ENCODE data around the gene ACACA.

GRCh38 chr17:37384560-37385149 lies 22.0 kb downstream of the ACACA start:
- TF ChIP-seq, protein P1, sequence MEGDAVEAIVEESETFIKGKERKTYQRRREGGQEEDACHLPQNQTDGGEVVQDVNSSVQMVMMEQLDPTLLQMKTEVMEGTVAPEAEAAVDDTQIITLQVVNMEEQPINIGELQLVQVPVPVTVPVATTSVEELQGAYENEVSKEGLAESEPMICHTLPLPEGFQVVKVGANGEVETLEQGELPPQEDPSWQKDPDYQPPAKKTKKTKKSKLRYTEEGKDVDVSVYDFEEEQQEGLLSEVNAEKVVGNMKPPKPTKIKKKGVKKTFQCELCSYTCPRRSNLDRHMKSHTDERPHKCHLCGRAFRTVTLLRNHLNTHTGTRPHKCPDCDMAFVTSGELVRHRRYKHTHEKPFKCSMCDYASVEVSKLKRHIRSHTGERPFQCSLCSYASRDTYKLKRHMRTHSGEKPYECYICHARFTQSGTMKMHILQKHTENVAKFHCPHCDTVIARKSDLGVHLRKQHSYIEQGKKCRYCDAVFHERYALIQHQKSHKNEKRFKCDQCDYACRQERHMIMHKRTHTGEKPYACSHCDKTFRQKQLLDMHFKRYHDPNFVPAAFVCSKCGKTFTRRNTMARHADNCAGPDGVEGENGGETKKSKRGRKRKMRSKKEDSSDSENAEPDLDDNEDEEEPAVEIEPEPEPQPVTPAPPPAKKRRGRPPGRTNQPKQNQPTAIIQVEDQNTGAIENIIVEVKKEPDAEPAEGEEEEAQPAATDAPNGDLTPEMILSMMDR (IDR thresholded peaks at IDR 0.05) = no peak
- no peak for TF ChIP-seq POLR2AphosphoS5 (IDR thresholded peaks at IDR 0.05)

All from suprapubic skin (tissue), 3 donors.